ENCODE measurements around the gene KDM2B. TPM values are rescaled to one million over a fixed set of nuclear protein-coding genes. Genes with fewer than 3 reads are reported as not detected.

KDM2B gene
- total and polyA plus RNA-seq, 10 of the 15 experiments (the other 5 are each of a cell fraction or from before 2014, with no cell fraction given), result 13.6 to 124 (median 40.4) TPM

GRCh38 chr12:121537814-121538698 lies 42.8 kb downstream of the KDM2B start (continued):
- TF ChIP-seq ETV6 (conservative IDR thresholded peaks at IDR 0.05 in 1 of 2, IDR thresholded peaks at IDR 0.05 in 1 of 2; ENCODE audit: borderline replicate concordance in 1 of 2, low read depth in 1 of 2) (no peak), SPI1 (IDR thresholded peaks at IDR 0.05; ENCODE audit: borderline replicate concordance, insufficient read depth, low read depth, low read length) (peak; percentile 75; the same call in 1 of the 2 replicates), IRF3 (IDR thresholded peaks at IDR 0.05) (no peak), BACH1 (IDR thresholded peaks at IDR 0.05; ENCODE audit: borderline replicate concordance) (no peak), RCOR1 (conservative IDR thresholded peaks at IDR 0.05; ENCODE audit: low read depth, low read length) (0 out of 2 replicates have a peak, but pooled peaks have one; percentile 43), ZNF217 (IDR thresholded peaks at IDR 0.05) (peak; percentile 83), HDGF (IDR thresholded peaks at IDR 0.05) (0 out of 2 replicates have a peak, but pooled peaks have one; percentile 74), NR2F1 (conservative IDR thresholded peaks at IDR 0.05) (peak; percentile 65), BMI1 (IDR thresholded peaks at IDR 0.05; ENCODE audit: borderline replicate concordance) (no peak), EGR1 (IDR thresholded peaks at IDR 0.05; ENCODE audit: borderline replicate concordance in 1 of 2, low read depth in 2 of 2, low read length in 2 of 2) (peak in 1 of 2 experiments; percentile 18; a peak in 1 of 3 replicates), SMARCA5 (IDR thresholded peaks at IDR 0.05) (peak; percentile 96), GABPA (IDR thresholded peaks at IDR 0.05; ENCODE audit: low read depth) (no peak), EP300 (IDR thresholded peaks at IDR 0.05; ENCODE audit: borderline replicate concordance in 1 of 2, control insufficient read depth in 1 of 2, low read depth in 2 of 2, low read length in 2 of 2) (0 out of 4 replicates have a peak, but pooled peaks of 1 of the 2 experiments have one; percentile 30), FOXM1 (IDR thresholded peaks at IDR 0.05; ENCODE audit: low read depth, low read length) (no peak), IKZF2 (IDR thresholded peaks at IDR 0.05) (0 out of 4 replicates have a peak, but pooled peaks of 1 of the 2 experiments have one; percentile 12)

All from GM12878 (cell line).